ENCODE results near the gene SLC43A3. TPM values are rescaled to one million over a fixed set of nuclear protein-coding genes. Genes with fewer than 3 reads are reported as not detected.

The SLC43A3 gene
- total and polyA plus RNA-seq, 2 experiments from 2014 or later = 19.3 to 20.7 TPM

GRCh38 chr11:57386178-57386940, 40.6 kb downstream of the SLC43A3 start:
- Histone ChIP-seq H3K4me2 (no peak overlapping the region), H3K27me3 (peaks cover 11% of the 10 kb centered on the region), H4K20me1 (ENCODE audit: insufficient read depth, poor library complexity, severe bottlenecking) (no peaks in the 10 kb centered on the region), H3K9me3 (ENCODE audit: low read depth) (no peaks in the 10 kb centered on the region), H2AFZ (no peak overlapping the region), H3K79me2 (no peaks in the 10 kb centered on the region), H3K9me2 (replicated peaks; ENCODE audit: insufficient read depth) (no peaks in the 10 kb centered on the region), H3K36me3 (replicated peaks; ENCODE audit: insufficient read depth, low read depth) (no peaks in the 10 kb centered on the region), H3K4me3 (no peak overlapping the region), H3K27ac (no peak overlapping the region), H3K4me1 (ENCODE audit: insufficient read depth) (no peaks in the 10 kb centered on the region)
- no peak for DNase-seq (ENCODE audit: low spot score)
- WGBS (ENCODE audit: low lambda C conversion rate, missing lambda C conversion rate) = 79% methylated on average over 5 of the region's 5 CpGs
- TF ChIP-seq CTCF (IDR thresholded peaks at IDR 0.05; ENCODE audit: poor library complexity) (no peak), EZH2 (IDR thresholded peaks at IDR 0.05; ENCODE audit: borderline replicate concordance) (no peak), EZH2phosphoT487 (IDR thresholded peaks at IDR 0.05; ENCODE audit: low read depth, severe bottlenecking, unreplicated experiment) (no peak)

GRCh38 chr11:57380975-57381374, 45.9 kb downstream of the SLC43A3 start, which contains the start of gene PRG3:
Gene PRG3, minus strand, starts transcription at chr11:57381150. Its CDS starts 442 bp downstream, at chr11:57380708.
- Histone ChIP-seq H3K4me1 (ENCODE audit: insufficient read depth) (no peaks in the 10 kb centered on the region), H3K9me2 (replicated peaks; ENCODE audit: insufficient read depth) (no peaks in the 10 kb centered on the region), H4K20me1 (ENCODE audit: insufficient read depth, poor library complexity, severe bottlenecking) (no peaks in the 10 kb centered on the region), H3K27ac (no peak within 1 kb of the TSS), H2AFZ (no peak within 1 kb of the TSS), H3K9me3 (ENCODE audit: low read depth) (no peaks in the 10 kb centered on the region), H3K27me3 (no peaks in the 10 kb centered on the region), H3K4me3 (no peak within 1 kb of the TSS), H3K79me2 (no peaks in the 10 kb centered on the region), H3K36me3 (replicated peaks; ENCODE audit: insufficient read depth, low read depth) (no peaks in the 10 kb centered on the region), H3K4me2 (no peak within 1 kb of the TSS)
- DNase-seq (ENCODE audit: low spot score) = no peak
- 60% methylated on average over 2 of the region's 2 CpGs for WGBS (ENCODE audit: low lambda C conversion rate, missing lambda C conversion rate)
- TF ChIP-seq EZH2 (IDR thresholded peaks at IDR 0.05; ENCODE audit: borderline replicate concordance) (no peak), EZH2phosphoT487 (IDR thresholded peaks at IDR 0.05; ENCODE audit: low read depth, severe bottlenecking, unreplicated experiment) (no peak), CTCF (IDR thresholded peaks at IDR 0.05; ENCODE audit: poor library complexity) (no peak)

DNA sequence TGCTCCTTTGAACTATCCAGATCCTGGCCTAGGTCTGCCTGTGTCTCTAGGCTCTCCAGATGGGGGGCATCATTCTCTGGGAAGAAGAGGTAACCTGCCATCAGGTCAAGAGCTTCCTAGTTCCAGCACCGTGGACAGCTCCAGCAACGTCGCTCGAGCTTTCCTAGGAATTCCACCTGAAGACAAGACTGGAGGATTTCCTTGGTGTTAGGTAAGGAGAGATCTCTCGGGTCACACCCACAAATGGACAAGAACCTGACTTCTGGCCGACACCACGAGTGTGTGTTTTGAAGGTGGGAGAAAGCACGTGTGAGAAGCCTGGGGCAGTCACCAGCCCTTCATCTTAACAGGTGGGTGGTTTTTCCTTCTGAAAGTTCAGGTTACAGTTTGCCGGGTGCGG, 47.2 kb downstream of the SLC43A3 start:
- no peaks in the 10 kb centered on the region for H3K9me3 ChIP-seq (ENCODE audit: low read depth)
- no peak overlapping the region for H3K4me3 ChIP-seq
- TF ChIP-seq CTCF (IDR thresholded peaks at IDR 0.05; ENCODE audit: poor library complexity) (no peak), EZH2phosphoT487 (IDR thresholded peaks at IDR 0.05; ENCODE audit: low read depth, severe bottlenecking, unreplicated experiment) (no peak), EZH2 (IDR thresholded peaks at IDR 0.05; ENCODE audit: borderline replicate concordance) (no peak)
- no peaks in the 10 kb centered on the region for H4K20me1 ChIP-seq (ENCODE audit: insufficient read depth, poor library complexity, severe bottlenecking)
- H3K9me2 ChIP-seq (replicated peaks; ENCODE audit: insufficient read depth) = no peaks in the 10 kb centered on the region
- H3K27ac ChIP-seq = no peak overlapping the region
- no peaks in the 10 kb centered on the region for H3K79me2 ChIP-seq
- H3K4me2 ChIP-seq = no peak overlapping the region
- no peaks in the 10 kb centered on the region for H3K36me3 ChIP-seq (replicated peaks; ENCODE audit: insufficient read depth, low read depth)
- DNase-seq (ENCODE audit: low spot score) = peak; percentile 65
- 23% methylated on average over 10 of the region's 10 CpGs for WGBS (ENCODE audit: low lambda C conversion rate, missing lambda C conversion rate)
- no peak overlapping the region for H2AFZ ChIP-seq
- H3K27me3 ChIP-seq = no peaks in the 10 kb centered on the region
- H3K4me1 ChIP-seq (ENCODE audit: insufficient read depth) = no peaks in the 10 kb centered on the region

Measured in hepatocyte (in vitro differentiated cells).